NCI-H226 (cell line): ENCODE data around the gene HECTD4.

Source experiments
- DNase-seq: peaks from one replicate; pipeline ENCODE4 v3.0.0-alpha.2; 2015

Gene HECTD4

DNA sequence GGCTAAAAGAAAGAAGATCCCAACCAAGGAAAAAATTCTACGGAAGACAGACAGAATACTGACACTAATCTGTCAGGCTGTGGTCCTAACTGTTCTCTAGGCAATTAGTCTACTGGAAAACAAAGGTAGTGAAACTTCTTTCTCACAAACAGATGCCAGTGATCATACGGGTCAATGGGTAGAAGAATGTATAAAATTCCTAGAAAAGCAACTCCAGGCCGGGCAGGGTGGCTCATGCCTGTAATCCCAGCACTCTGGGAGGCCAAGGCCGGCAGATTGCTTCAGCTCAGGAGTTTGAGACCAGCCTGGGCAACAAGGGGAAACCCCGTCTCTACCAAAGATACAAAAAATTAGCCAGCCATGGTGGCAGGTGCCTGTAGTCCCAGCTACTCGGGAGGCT lies 64.8 kb downstream of the HECTD4 start:
- DNase-seq = no peak

DNA sequence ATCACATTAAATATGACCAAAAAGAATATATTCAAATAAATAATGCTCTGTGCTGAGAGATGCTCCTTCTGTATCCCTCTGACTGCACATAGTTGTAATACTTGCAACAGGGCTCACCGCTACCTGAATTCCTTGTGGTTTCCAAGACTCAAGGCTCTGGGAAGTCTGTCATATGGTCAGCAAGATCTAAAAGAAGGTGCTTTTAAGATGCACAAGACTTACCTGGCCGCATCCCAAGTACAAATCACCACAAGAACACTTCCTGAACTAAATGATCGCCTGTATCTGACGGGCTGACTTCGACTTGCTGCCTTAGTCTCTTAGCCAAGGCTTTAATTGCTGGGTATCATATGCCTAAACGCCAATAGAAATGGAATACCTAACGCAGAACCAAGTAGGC lies 67.2 kb downstream of the HECTD4 start:
- no peak for DNase-seq

DNA sequence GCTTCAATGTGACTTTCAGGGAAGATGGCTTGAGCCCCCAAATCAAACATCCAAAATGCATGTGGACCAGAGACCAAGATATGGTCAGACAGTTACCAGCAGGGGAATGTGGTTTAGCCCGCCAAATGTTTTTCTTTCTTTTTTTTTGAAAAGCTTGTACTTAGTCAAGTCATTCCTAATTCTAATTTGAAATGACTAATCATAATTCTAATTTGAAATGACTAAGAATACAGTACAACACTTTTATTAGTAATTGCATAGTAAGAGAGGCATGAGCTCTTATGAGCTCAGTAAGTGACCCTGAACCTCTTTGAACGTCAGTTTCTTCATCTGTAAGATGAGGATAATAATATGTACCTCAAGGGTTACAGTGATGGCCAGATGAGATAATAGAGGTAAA lies 72.4 kb downstream of the HECTD4 start:
- DNase-seq = no peak

DNA sequence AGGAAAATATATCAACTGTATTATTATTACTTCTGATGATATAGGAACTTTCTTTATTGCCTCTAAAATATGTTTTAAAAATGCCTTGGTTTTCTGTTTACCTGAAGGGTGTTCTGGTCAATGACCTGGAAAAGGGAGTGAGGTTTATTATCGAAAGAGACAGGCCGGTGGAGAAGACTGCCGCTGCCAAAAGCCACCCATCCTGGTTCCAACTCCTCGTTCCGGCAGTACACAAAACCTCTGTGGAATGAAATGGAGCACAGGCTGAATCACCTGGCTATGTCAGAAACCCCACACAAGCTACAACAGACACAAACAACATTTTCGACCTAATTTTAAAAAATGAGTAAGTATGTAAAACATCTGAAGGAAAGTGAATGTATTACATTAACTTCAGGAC lies 73.6 kb downstream of the HECTD4 start:
- no peak for DNase-seq

DNA sequence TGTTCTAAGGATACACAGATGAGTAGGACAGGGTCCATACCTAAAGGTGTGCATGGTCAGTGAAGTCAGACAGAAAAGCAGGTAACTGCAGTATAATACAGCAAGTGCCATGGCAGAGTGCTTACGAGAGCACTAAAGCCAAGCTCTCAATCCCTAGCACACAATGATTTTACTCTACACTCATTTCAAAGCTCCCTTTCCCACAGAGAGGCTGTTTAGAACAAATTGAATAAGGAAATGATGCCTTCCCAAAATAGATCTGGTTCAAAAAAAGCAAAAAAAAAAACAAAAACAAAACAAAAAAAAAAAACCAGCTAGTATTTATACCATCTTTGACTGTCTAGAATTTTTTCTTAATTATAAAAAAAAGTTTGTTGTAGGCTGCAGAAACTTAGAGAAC lies 74.1 kb downstream of the HECTD4 start:
- DNase-seq = no peak

DNA sequence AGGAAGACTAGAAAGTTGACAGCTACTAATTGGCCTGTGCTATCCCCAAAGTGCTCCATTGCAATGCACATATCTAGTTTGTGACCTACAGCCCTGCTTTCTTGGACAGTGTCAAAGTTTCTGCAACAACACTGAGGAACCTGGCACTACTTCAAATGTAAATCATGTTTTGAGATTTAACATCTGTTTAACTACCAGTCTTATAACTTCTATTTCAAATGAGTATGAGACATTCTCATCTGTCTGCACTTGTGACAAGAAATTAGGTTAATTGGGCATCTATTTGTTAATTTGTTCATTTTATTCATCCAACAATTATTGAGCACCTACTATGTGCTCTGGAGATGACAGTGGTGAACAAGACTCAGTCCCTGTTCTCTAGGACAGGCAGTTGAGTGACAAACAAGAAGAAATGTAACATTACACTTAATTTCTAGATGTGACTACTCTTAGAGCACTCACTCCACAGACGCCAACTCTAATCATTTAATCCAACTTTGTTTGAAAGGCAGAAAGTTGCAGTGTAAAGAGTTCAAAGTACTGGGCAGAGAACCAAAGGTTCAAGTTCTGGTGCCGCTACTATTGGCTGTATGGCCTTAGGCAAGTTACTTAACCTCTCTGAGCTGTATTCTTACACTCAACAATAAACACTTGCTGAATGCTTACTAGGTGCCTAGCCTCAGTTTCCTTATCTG lies 74.8 kb downstream of the HECTD4 start:
- no peak for DNase-seq

DNA sequence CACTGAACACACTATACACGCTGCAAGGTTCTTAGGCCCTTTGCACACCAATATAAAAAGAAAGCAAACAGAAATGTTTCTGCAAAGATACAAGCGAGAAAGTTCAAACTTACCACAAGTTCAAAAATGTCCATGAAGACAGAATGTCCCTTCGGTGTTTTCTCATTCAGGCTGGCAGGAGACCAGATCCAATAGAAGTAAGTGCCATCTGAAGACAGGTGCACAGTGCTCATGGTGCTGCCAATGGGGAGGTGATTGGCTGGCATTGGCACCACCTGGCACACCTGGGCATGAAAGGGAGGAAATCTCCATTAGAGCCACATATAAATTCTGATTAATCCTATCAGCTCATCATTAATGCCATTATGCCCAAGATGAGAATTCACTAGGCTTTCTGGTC lies 76.3 kb downstream of the HECTD4 start:
- no peak for DNase-seq

DNA sequence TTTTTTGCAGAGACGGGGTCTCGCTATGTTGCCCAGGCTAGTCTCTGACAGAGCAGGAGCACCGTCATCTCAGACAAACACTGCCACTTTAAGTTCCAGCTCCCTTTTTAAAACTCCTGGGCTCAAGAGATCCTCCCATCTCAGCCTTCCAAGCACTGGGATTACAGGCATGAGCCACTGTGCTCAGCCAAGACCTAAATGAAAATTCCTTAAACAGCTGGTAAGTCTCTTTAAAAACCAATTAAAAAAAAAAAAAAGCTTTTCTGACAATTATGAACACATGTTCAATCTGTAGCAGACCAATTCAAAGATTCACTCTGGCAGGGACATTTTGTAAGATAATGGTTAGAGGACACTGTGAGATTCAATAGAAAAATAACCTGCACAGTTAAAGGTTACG lies 77.8 kb downstream of the HECTD4 start:
- DNase-seq = no peak

DNA sequence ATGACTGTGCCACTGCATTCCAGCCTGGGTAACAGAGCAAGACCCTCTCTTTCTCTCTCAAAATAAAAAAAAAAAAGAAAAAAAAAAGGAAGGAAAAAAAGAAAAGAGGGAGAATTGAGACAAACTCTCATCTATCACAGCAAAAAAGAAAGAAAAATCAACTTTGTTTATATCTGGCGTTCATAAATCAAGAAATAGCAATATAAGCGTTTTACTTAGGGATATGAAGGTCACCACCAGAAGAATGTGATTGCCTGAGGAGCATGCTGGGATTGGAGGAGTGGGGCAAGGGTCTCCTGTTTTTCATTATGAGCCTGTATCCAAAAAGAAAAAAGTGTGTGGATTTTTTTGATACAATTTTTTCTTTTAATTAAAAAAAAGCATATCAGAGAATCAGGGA lies 78.4 kb downstream of the HECTD4 start:
- no peak for DNase-seq

DNA sequence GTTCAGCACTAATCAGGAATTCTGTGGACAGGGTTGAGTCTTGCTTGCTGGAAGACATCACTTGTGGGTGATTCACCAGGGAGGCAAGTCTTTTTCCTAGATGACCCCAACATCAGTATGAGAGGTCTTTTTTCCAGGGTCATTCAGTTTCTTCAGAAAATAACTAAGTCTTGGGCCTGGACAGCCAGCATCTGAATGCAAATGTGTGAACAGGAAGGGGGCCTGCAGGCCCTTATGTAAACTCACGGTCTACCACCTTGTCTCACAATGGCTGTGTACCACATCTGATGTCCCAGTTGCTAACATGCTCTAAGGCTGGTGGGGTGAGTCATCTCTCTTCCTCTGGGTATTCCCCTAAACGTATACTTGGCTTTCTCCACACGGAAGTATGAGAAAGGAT lies 79.2 kb downstream of the HECTD4 start:
- DNase-seq = peak; percentile 90

DNA sequence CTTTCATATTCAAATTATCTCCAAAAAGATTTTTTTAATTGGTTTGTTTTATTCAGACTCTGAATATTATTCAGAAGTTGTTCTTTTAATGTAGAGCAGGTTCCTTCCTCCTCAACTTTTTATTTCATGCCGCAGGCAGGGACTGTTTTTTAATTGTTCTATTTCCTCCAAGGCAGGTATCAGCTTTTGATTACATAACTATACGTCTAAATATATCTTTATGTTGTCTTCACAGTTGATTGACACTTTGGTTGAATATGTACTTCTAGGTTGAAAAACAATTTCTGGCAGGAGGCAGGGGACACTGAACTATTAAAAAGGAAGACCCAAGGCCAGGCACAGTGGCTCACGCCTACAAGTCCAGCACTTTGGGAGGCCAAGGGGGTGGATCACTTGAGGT lies 82.5 kb downstream of the HECTD4 start:
- DNase-seq = no peak

DNA sequence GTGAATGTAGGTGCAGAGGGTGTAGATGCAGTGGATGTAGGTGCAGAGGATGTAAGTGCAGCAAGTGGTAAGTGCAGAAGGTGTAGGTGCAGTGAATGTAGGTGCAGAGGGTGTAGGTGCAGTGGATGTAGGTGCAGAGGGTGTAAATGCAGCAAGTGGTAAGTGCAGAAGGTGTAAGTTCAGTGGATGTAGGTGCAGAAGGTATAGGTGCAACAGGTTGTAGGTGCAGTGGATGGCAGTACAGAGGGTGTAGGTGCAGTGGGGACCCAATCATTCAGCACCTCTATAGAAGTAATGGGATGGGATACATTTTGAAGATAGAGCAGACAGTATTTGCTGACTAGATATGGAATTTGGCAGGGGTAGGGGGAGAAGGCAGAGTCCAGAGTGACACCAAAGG lies 85.0 kb downstream of the HECTD4 start:
- no peak for DNase-seq

DNA sequence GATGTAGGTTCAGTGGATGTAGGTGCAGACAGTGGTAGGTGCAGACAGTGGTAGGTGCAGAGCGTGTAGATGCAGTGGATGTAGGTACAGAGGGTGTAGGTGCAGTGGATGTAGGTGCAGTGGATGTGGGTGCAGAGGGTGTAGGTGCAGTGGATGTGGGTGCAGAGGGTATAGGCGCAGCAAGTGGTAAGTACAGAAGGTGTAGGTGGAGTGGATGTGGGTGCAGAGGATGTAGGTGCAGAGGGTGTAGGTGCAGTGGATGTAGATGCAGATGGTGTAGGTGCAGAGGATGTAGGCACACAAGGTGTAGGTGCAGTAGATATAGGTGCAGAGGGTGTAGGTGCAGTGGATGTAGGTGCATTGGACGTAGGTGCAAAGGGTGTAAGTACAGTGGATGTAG lies 86.0 kb downstream of the HECTD4 start:
- no peak for DNase-seq

DNA sequence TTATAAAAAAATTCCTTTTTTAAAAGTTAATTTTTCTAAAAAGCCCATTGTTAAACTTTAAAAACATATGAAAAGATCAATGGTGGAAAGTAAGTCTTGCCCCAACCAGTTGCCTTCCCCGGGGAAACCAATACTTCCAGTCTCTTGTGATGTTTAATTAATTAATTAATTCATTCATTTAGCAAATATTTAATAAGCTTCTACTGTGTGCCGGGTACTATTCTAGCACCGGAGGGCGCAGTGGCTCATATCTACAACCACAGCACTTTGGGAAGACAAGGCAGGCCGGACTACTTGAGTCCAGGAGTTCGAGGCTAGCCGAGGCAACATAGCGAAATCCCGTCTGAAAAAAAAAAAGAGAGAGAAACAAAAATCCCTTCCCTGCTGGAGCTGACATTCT lies 87.4 kb downstream of the HECTD4 start:
- no peak for DNase-seq

DNA sequence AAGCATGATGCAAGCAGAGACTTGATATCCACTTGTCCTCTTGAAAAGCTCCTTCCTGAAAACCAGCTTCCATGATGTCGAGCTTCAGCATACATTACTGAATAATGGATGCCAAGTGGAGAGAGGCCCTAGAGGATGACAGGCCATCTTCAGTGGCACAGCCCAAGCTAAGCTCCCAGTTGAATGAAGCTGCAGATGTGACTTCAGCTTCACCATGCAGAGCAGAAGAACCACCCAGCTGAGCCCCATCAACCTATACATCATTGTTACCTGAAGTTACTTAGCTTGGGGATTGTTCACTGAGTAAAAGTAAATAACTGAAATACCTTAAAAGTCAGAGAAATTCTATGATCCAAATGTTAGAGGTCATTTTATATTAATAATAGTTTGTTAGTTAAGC lies 93.6 kb downstream of the HECTD4 start:
- no peak for DNase-seq

DNA sequence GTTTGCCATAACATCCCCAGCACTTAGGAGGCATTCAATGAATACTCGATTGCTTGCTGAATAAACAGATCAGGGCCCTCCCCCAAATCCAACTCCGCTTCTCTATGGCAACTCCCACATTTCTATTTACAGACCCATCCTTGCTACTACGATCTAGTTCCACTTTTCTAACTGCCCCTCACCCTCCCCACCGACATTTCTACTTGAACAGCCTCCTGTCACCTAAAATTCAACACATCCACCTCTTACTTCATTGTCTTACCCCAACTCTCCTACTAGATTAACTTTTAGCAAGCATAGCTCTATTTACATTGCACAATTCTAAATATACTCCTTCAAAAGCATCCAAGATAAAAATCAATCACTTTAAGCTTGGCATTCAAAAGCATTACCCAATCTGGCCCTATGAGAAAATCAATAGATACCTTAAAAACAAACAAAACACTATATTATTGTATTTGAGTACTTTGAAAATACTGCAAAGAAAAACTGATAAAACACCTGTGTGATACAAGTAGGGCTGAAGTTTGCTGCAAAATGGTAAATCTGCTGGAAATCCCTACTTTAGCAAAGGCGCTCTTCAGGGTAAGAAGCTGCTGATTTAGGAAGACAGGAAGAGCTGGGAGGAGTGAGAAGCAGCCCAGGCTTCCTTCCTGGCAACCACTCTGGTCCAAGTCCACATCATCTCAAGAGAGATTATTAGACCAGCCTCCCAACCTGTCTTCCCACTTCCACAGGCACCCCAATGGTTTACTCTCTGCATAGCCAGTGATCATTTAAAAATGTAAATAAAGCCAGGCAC lies 96.4 kb downstream of the HECTD4 start:
- DNase-seq = no peak

DNA sequence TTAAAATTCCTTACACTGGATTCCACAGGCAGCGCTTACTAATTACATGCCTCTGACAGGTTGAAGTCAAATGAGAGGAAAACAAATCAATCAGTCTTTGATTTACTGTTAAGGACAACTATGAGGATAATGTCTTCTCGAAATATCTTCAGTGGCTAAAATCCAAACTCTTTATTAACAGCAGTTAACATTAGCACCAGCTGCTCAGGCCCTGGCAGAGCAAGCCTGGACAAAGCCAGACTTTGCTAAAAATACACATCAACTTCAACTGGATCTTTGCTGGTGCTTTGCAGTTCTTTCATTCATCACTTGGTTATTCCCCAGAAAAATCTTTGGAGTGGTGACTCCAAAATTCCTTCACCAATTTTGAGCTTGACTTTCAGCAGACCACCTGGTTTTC lies 98.7 kb downstream of the HECTD4 start:
- no peak for DNase-seq

DNA sequence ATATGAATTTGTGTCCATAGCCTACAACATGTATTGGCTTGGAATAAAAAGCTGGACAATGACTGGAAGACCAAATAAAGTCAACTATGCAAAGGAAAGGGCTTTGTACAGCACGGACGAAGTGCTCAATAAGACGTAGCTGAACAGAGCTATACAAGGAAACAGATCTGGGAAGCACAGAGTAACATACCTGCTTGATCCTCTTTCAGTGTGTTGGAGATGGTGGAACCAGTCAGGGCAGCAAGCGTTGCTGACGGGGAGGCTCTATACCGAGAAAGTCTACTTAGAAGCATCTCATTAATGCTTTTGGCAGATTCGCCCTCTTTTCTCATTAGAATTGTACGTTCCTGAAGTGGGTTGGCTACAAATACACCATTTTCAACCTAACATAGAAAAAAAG lies 99.3 kb downstream of the HECTD4 start:
- DNase-seq = no peak

DNA sequence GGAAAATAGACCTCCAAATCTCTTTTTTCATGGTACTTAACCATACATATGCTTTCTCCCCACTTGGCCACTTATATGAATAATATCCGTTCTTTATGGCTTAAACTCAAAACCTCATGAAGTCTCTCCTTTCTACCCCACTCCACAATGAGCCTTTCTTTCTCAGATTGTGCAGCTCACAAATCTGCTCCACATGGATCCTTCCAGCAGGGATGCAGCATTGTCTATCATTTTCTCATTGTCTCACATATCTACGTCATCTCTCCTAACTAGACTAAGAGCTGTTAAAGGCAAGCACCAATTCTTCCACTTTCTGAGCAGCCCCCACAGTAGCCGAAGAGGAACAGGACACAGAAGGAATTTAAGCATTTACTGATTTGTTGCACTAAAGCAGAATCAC lies 106.4 kb downstream of the HECTD4 start:
- DNase-seq = no peak

DNA sequence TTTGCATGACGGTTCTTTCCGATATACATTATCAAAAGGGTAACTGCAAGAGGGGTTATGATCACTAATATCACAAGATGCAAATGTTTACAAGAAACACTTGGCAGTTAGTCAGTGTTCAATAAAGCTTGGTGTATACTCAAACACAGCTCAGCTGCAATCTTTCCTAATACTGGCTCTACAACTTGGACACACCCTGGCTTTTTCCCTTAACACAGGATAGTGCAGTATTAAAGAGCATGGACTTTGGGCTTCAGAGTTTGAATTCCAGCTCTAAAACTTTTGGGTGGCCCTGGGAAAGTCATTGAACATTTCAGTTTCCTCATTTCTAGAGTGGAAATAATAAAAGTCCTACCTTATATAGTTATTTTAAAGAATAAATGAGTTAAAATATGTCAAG lies 107.0 kb downstream of the HECTD4 start:
- DNase-seq = no peak

DNA sequence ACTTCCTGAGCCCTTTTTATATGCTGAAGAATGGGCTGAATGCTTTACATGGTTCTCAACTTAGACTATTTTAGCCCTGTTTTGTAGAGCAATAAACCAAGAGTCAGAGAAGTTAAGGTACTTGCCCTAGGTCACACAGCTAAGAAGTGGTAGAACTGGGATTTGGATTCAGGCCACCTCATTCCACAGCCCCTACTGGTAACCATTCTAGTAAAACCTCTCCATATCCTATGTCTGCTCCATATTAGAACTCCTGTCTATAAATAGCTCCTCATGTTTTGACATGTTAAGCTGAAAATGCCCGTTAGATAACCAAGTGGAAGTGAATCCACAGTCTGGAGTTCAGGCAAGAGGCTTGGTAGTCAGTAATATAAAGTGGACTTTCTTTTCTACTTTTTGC lies 111.6 kb downstream of the HECTD4 start:
- DNase-seq = no peak

DNA sequence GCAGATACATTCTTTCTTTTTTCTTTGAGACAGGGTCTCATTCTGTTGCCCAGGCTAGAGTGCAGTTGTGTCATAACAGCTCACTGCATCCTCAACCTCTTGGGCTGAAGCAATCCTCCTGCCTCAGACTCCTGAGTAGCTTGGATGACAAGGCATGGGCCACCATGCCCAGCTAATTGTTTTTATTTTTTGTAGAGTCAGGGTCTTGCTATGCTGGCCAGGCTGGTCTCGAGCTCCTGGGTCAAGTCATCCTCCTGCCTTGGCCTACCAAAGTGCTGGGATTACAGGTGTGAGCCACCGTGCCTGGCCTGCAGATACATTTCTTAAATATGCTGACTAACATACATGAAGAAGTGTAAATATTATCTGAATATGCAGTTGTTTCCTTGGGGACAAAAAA lies 115.8 kb downstream of the HECTD4 start:
- DNase-seq = no peak

DNA sequence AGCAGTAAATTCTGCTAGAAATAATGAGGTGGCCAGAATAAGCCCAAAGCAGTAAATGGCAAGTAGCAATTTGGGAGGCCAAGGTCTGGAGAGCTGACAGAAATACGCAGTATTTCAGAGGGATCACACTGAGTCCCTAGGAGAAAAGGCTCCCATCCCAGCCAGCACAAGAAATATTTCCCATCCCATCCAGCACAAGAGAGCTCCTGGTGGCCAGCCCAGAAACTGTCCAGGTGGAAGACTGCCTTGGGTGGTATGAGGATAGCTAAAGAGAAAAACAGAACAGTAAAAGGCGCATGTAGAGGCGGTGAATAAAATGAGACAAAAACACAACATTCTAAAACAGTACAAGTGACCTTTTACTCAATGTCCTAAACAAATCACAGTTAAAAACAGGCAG lies 120.7 kb downstream of the HECTD4 start:
- DNase-seq = peak; percentile 3

DNA sequence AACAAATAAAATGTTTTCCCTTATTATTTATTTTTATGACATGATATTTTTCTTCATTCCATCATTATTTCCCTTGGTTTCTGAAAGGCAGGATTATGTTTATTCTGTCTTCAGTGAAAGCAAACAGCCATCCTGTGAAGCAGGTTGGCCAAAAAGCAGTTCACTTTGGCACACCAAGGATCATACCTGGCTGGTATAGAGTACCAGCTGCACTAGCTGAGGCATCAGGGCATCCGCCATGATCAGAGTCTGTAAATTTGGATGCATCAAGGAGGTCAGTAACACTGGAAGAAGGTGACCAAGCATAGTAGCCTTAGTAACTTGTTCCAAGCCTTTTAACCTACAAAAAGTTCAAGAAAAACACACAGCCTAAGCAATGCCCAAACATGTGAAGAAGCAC lies 123.3 kb downstream of the HECTD4 start:
- DNase-seq = no peak

DNA sequence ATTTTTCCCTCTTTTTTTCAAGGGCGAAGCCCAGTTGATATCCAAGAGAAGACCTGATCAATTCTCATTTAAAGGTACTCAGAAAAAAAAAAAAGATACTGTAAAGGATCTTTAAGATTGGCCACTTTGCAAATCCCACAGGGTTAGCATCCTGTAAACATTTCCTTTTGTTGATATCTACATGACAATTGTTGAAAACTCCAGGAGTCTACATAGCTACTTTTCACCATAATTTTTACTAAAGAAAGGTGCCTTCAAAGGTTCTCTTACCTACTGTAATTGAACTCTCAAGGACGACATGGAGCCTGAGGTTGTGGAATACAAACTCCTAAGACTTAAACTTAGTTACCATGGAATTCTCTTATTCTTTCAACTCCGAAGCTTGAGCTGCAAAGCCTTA lies 125.5 kb downstream of the HECTD4 start:
- no peak for DNase-seq
